K562 (cell line): ENCODE data around the gene LRRC8E. TPM values are rescaled to one million over a fixed set of nuclear protein-coding genes. Genes with fewer than 3 reads are reported as not detected.

Experiments
- ATAC-seq: fragments of 200-7000 bp; cut with Tn5 transposase; 3 replicates; pipeline ENCODE4 v1.9.1; 2020; ENCODE audit warnings: moderate library complexity
- BruUV-seq: library from RNA; stranded (reverse); fragments of 400-500 nt; replicated peaks from 2 replicates; lab custom pipeline; 2021; lab: Mats Ljungman, UMichigan
- CTCF ChIA-PET: fragments of 300-600 bp; formaldehyde crosslinking; extraction: SDS; loops from one replicate; lab custom pipeline; 2021; ENCODE audit warnings: low intra/inter-chr PET ratio; lab: Yijun Ruan, JAX
- POLR2A ChIA-PET: fragments of 300-600, 350-650 bp; sonication (Branson Sonifier 250); formaldehyde crosslinking; extraction: SDS; loops from one replicate; lab custom pipeline; 2021; ENCODE audit warnings: antibody characterized with exemption, inconsistent platforms; lab: Yijun Ruan, JAX
- DNase-seq, 4 experiments: peaks; one replicate each; pipeline versions ENCODE4 v3.0.0 to v3.0.0-alpha.2; 2011 to 2018; ENCODE audit warnings: low spot score in 3 of 4, mixed read lengths in 3 of 4; ENCODE audit errors: extremely low read depth in 1 of 4
- FAIRE-seq: peaks from 2 replicates; lab custom pipeline; 2011; peaks lifted over from hg19 to GRCh38; lab: Jason Lieb, UNC
- H2AFZ ChIP-seq: 2 replicates; pipeline ENCODE4 v1.6.0; 2011; ENCODE audit warnings: low read depth, low read length, control low read depth, inconsistent platforms
- H3K27ac ChIP-seq: fragments of 200-600 bp; 3 replicates; pipeline ENCODE4 v1.8.0; 2011; ENCODE audit warnings: low read depth, mild to moderate bottlenecking, control low read depth, inconsistent platforms, low read length, moderate library complexity, mixed read lengths; ENCODE audit errors: extremely low read depth
- H3K27me3 ChIP-seq, 2 experiments: fragments of 300-600 bp in 1 of 2; 2 replicates in 1 of 2; 3 replicates in 1 of 2; pipeline versions ENCODE4 v1.6.0 to v1.8.0; 2011; ENCODE audit warnings: inconsistent platforms in 2 of 2, low read length in 2 of 2, mild to moderate bottlenecking in 1 of 2, mixed read lengths in 1 of 2, moderate library complexity in 1 of 2; ENCODE audit not compliant: control insufficient read depth in 2 of 2, insufficient read depth in 2 of 2
- H3K36me3 ChIP-seq: fragments of 300-600 bp; 3 replicates; pipeline ENCODE4 v1.8.0; 2011; ENCODE audit warnings: mild to moderate bottlenecking, low read length, inconsistent platforms; ENCODE audit not compliant: control insufficient read depth, insufficient read depth
- H3K4me1 ChIP-seq, 2 experiments: fragments of 200-600 bp in 1 of 2; replicated peaks in 1 of 2; 2 replicates in 1 of 2; 3 replicates in 1 of 2; pipeline versions ENCODE4 v1.5.1 to v1.8.0; 2011; ENCODE audit warnings: inconsistent platforms in 2 of 2, low read length in 2 of 2, mild to moderate bottlenecking in 1 of 2, mixed read lengths in 1 of 2, moderate library complexity in 1 of 2; ENCODE audit not compliant: control insufficient read depth in 2 of 2, insufficient read depth in 2 of 2
- H3K4me2 ChIP-seq: 2 replicates; pipeline ENCODE4 v1.6.1; 2011; ENCODE audit warnings: low read length, control low read depth, inconsistent platforms, mixed read lengths; ENCODE audit not compliant: insufficient read depth
- H3K4me3 ChIP-seq: fragments of 200-600 bp; sonication (generic), shearing (Covaris generic); 2 replicates; pipeline ENCODE4 v1.5.1; 2016; ENCODE audit warnings: control low read depth, inconsistent platforms
- H3K79me2 ChIP-seq: fragments of 200-600 bp; 3 replicates; pipeline ENCODE4 v1.8.0; 2011; ENCODE audit warnings: low read length, inconsistent platforms; ENCODE audit not compliant: control insufficient read depth, insufficient read depth
- H3K9ac ChIP-seq, 2 experiments: 2 replicates each; pipeline versions ENCODE4 v1.6.0 to v1.6.1; 2011; ENCODE audit warnings: low read depth in 2 of 2, low read length in 2 of 2, control low read depth in 1 of 2, inconsistent platforms in 1 of 2, mild to moderate bottlenecking in 1 of 2, mixed read lengths in 1 of 2; ENCODE audit not compliant: insufficient read depth in 1 of 2
- H3K9me1 ChIP-seq: one replicate; pipeline ENCODE4 v1.6.0; 2011; ENCODE audit warnings: inconsistent platforms, mild to moderate bottlenecking, low read length, moderate library complexity; ENCODE audit not compliant: control insufficient read depth, insufficient read depth
- H3K9me3 ChIP-seq: replicated peaks from 2 replicates; pipeline ENCODE4 v1.5.1; 2011; ENCODE audit warnings: low read depth, low read length, inconsistent platforms; ENCODE audit not compliant: control insufficient read depth, insufficient read depth
- H4K20me1 ChIP-seq: replicated peaks from 2 replicates; pipeline ENCODE4 v1.6.1; 2011; ENCODE audit warnings: low read length, inconsistent platforms, mixed read lengths; ENCODE audit not compliant: control insufficient read depth, insufficient read depth
- BRCA1 ChIP-seq, 2 experiments: fragments of 450-650 bp in 1 of 2; sonication (generic) in 1 of 2; formaldehyde crosslinking in 1 of 2; IDR thresholded peaks; 2 replicates each; pipeline versions ENCODE4 v1.5.0 to v1.6.1; 2017 to 2020; ENCODE audit warnings: mild to moderate bottlenecking in 1 of 2, missing genetic modification reagents in 1 of 2
- PHB2 ChIP-seq: fragments of 450-650 bp; IDR thresholded peaks from 2 replicates; pipeline ENCODE4 v1.6.1; 2017; ENCODE audit warnings: low read depth
- PHF20 ChIP-seq: fragments of 450-650 bp; IDR thresholded peaks from 2 replicates; pipeline ENCODE4 v1.6.1; 2018; ENCODE audit not compliant: partially characterized antibody
- POLR2G ChIP-seq: fragments of 200-400 bp; formaldehyde crosslinking; IDR thresholded peaks from 2 replicates; pipeline ENCODE4 v1.6.1; 2017; ENCODE audit warnings: low read depth, mild to moderate bottlenecking, antibody characterized with exemption, low read length, moderate library complexity
- POU5F1 ChIP-seq: fragments of 150-350 bp; IDR thresholded peaks from 2 replicates; pipeline ENCODE4 v1.6.1; 2014; ENCODE audit warnings: borderline replicate concordance, low read length, low read depth, mild to moderate bottlenecking; ENCODE audit not compliant: partially characterized antibody
- SP2 ChIP-seq: IDR thresholded peaks from 2 replicates; pipeline ENCODE4 v1.6.1; 2011; ENCODE audit warnings: mild to moderate bottlenecking, low read depth, low read length, moderate library complexity; ENCODE audit not compliant: poor library complexity, severe bottlenecking; ENCODE audit errors: extremely low read depth
- ZNF133 ChIP-seq: fragments of 250-450 bp; sonication (Bioruptor Pico); IDR thresholded peaks from 2 replicates; pipeline ENCODE4 v1.4.0; 2020; ENCODE audit warnings: mild to moderate bottlenecking
- ZNF316 ChIP-seq: fragments of 450-650 bp; IDR thresholded peaks from 2 replicates; pipeline ENCODE4 v1.6.1; 2016
- ZNF444 ChIP-seq: fragments of 250-450 bp; sonication (Bioruptor Pico); IDR thresholded peaks from 2 replicates; pipeline ENCODE4 v1.4.0; 2020; ENCODE audit warnings: mild to moderate bottlenecking, moderate library complexity
- WGBS: fragments of 100-300 bp; shearing (Covaris generic); methylation state at CpG from one replicate; pipeline ENCODE4 v1.1.6; 2016; ENCODE audit warnings: low coverage, mixed read lengths; ENCODE audit not compliant: insufficient coverage; ENCODE audit errors: missing lambda C conversion rate; 5-methylcytosine and 5-hydroxymethylcytosine counted together
- in situ Hi-C: fragments of 300-500 bp; cut with MboI; formaldehyde crosslinking; loops from 4 replicates; pipeline ENCODE4 v1.15.0; 2018; ENCODE audit warnings: inconsistent platforms, mixed read lengths
- intact Hi-C: fragments of 100-400 bp; cut with micrococcal nuclease; formaldehyde crosslinking; loops from 2 replicates; pipeline ENCODE4 v1.14.2; 2022
- polyA plus RNA-seq, 8 experiments: library from polyadenylated mRNA; depleted of rRNA in 4 of 8; stranded (reverse) in 5 of 8; unstranded in 3 of 8; fragments of >200 nt; fragmentation: Nextera tagmentation in 2 of 8; fragmentation: Illumina TruSeq in 1 of 8; extraction: Ambion mirVana in 2 of 8; extraction: Trizol in 1 of 8; gene quantifications; 2 replicates each; pipeline versions ENCODE4 v1.2.1 to v1.2.3, GENCODE V29; 2011 to 2014; ENCODE audit warnings: inconsistent platforms in 1 of 8, missing spikeins in 1 of 8
- total RNA-seq, 7 experiments: library from RNA; depleted of rRNA in 6 of 7; stranded (reverse); fragments of >200 nt in 6 of 7; fragmentation: Illumina TruSeq in 2 of 7; extraction: Trizol in 2 of 7; gene quantifications; 2 replicates each; pipeline versions ENCODE4 v1.2.1 to v1.2.3, GENCODE V29; 2011 to 2021; ENCODE audit warnings: low replicate concordance in 1 of 7
- TF ChIP-seq, protein P1 (sequence below): fragments of 450-650 bp; IDR thresholded peaks from 2 replicates; pipeline ENCODE4 v1.6.1; 2018; ENCODE audit warnings: mild to moderate bottlenecking, low read depth; ENCODE audit not compliant: partially characterized antibody
- TF ChIP-seq, protein P2 (sequence below): fragments of 450-650 bp; formaldehyde crosslinking; conservative IDR thresholded peaks from 2 replicates; pipeline ENCODE4 v1.4.0; 2022; ENCODE audit warnings: mild to moderate bottlenecking, missing genetic modification characterization
- TF ChIP-seq, protein P3 (sequence below): sonication (generic); formaldehyde crosslinking; IDR thresholded peaks from 2 replicates; pipeline ENCODE4 v1.8.0; 2022; ENCODE audit warnings: mild to moderate bottlenecking, missing genetic modification reagents

Gene LRRC8E
- total and polyA plus RNA-seq, 9 of the 15 experiments (the other 6 are each of a cell fraction or from before 2014, with no cell fraction given): 0.08 to 5.7 (median 3.5) TPM; not detected in 1

GRCh38 chr19:7894612-7895309, 6.5 kb downstream of the LRRC8E start:
- DNase-seq: no peak
- no peak overlapping the region for H3K27ac ChIP-seq
- peaks cover 7% of the 10 kb centered on the region; the same call in 1 of the 3 replicates for H3K36me3 ChIP-seq
- H3K79me2 ChIP-seq: no peaks in the 10 kb centered on the region
- no peak for ATAC-seq
- H3K27me3 ChIP-seq: no peaks in the 10 kb centered on the region
- ChIA-PET CTCF (no interaction called here), POLR2A (no interaction called here)
- H3K9me1 ChIP-seq: no peaks in the 10 kb centered on the region
- no peak for FAIRE-seq
- H2AFZ ChIP-seq: no peak overlapping the region
- 70% methylated on average over 18 of the region's 18 CpGs for WGBS
- in situ Hi-C loops: no loop called here
- no TSS peak for BruUV-seq
- H3K4me3 ChIP-seq: no peak overlapping the region
- no peaks in the 10 kb centered on the region for H3K9me3 ChIP-seq
- TF ChIP-seq BRCA1 (IDR thresholded peaks at IDR 0.05) (no peak), BRCA1 (CRISPR knock-in tag; IDR thresholded peaks at IDR 0.05) (no peak), POLR2G (0 out of 2 replicates have a peak, but pooled peaks have one; percentile 34)
- H3K4me2 ChIP-seq: no peak overlapping the region
- peak overlapping the region in 1 of 2 experiments; percentile 6; a peak in 2 of 4 replicates for H3K9ac ChIP-seq
- intact Hi-C loops: no loop called here
- peaks cover 4 to 27% of the 10 kb centered on the region in 2 experiments; a peak in 4 of 5 replicates for H3K4me1 ChIP-seq
- no peaks in the 10 kb centered on the region for H4K20me1 ChIP-seq

DNA sequence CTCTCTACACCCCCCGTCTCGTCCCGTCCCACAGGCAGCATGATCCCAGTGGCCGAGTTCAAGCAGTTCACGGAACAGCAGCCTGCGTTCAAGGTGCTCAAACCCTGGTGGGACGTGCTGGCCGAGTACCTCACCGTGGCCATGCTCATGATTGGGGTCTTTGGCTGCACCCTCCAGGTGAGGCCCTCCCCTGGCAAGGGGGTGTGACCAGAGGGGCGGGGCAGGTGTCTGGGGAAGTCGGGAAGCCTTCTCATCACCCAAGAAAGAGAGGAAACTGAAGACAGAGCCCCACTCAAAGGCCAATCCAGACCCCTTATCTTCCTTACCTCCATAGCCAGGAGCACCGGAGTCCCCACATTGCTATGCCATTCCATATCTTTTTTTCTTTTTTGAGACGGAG, 7.3 kb downstream of the LRRC8E start:
- Histone ChIP-seq H3K9me1 (no peaks in the 10 kb centered on the region), H3K79me2 (no peaks in the 10 kb centered on the region), H3K9ac (peak overlapping the region in 1 of 2 experiments; percentile 6; a peak in 1 of 4 replicates), H4K20me1 (no peaks in the 10 kb centered on the region), H3K4me2 (no peak overlapping the region), H3K4me1 (peaks cover 4 to 35% of the 10 kb centered on the region in 2 experiments; a peak in 4 of 5 replicates), H3K27me3 (no peaks in the 10 kb centered on the region), H3K9me3 (no peaks in the 10 kb centered on the region), H3K27ac (no peak overlapping the region), H3K4me3 (no peak overlapping the region), H3K36me3 (peaks cover 13% of the 10 kb centered on the region; the same call in 1 of the 3 replicates), H2AFZ (no peak overlapping the region)
- BruUV-seq: no TSS peak
- DNase-seq: no peak
- POLR2A ChIA-PET: no interaction called here
- WGBS: 73% methylated on average over 11 of the region's 13 CpGs
- FAIRE-seq: no peak
- no peak for ATAC-seq
- intact Hi-C loops (no loop called here), in situ Hi-C loops (no loop called here)
- CTCF ChIA-PET: no interaction called here
- no peak for TF ChIP-seq ZNF133 (CRISPR knock-in tag)
- no peak for TF ChIP-seq SP2
- TF ChIP-seq POU5F1: no peak
- TF ChIP-seq, protein P1, sequence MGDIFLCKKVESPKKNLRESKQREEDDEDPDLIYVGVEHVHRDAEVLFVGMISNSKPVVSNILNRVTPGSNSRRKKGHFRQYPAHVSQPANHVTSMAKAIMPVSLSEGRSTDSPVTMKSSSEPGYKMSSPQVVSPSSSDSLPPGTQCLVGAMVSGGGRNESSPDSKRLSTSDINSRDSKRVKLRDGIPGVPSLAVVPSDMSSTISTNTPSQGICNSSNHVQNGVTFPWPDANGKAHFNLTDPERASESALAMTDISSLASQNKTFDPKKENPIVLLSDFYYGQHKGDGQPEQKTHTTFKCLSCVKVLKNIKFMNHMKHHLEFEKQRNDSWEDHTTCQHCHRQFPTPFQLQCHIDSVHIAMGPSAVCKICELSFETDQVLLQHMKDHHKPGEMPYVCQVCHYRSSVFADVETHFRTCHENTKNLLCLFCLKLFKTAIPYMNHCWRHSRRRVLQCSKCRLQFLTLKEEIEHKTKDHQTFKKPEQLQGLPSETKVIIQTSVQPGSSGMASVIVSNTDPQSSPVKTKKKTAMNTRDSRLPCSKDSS: no peak
- TF ChIP-seq, protein P2, sequence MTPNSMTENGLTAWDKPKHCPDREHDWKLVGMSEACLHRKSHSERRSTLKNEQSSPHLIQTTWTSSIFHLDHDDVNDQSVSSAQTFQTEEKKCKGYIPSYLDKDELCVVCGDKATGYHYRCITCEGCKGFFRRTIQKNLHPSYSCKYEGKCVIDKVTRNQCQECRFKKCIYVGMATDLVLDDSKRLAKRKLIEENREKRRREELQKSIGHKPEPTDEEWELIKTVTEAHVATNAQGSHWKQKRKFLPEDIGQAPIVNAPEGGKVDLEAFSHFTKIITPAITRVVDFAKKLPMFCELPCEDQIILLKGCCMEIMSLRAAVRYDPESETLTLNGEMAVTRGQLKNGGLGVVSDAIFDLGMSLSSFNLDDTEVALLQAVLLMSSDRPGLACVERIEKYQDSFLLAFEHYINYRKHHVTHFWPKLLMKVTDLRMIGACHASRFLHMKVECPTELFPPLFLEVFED (CRISPR knock-in tag): no peak
- no peak for TF ChIP-seq ZNF444
- TF ChIP-seq, protein P3, sequence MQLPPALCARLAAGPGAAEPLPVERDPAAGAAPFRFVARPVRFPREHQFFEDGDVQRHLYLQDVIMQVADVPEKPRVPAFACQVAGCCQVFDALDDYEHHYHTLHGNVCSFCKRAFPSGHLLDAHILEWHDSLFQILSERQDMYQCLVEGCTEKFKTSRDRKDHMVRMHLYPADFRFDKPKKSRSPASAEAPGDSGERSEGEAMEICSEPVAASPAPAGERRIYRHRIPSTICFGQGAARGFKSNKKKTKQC: no peak
- TF ChIP-seq ZNF316: no peak
- no peak for TF ChIP-seq PHF20
- TF ChIP-seq PHB2: no peak
